ENCODE results near the gene SSH2. TPM values are rescaled to one million over a fixed set of nuclear protein-coding genes. Genes with fewer than 3 reads are reported as not detected.

Gene SSH2
- total and polyA plus RNA-seq, 2 donors (not counting 1 experiment from before 2014, with no cell fraction given): 51.5 to 183 TPM

GRCh38 chr17:29576214-29577000 is 353.6 kb downstream of the SSH2 start:
- no peak for DNase-seq
- TF ChIP-seq CTCF (IDR thresholded peaks at IDR 0.05): no peak
- no peak for TF ChIP-seq EZH2 (IDR thresholded peaks at IDR 0.05; ENCODE audit: borderline replicate concordance, insufficient read depth, low read depth, low read length, poor library complexity, severe bottlenecking)
- CTCF ChIA-PET: interaction anchor here (0.6 to 24.3 kb wide), 13 partner anchors 9 to 517 kb away, joined by 3 to 336 read pairs (median 4); partner anchors contain the start of genes ABHD15 and ANKRD13B
- Histone ChIP-seq H4K20me1 (ENCODE audit: control insufficient read depth, insufficient read depth, low read length, poor library complexity, severe bottlenecking) (peaks cover 48% of the 10 kb centered on the region), H3K4me1 (ENCODE audit: control insufficient read depth in 2 of 2, insufficient read depth in 2 of 2, low read length in 2 of 2) (peaks cover 9 to 24% of the 10 kb centered on the region in 2 donors), H2AFZ (ENCODE audit: insufficient read depth, low read depth, low read length, poor library complexity, severe bottlenecking) (no peak overlapping the region), H3K9me3 (ENCODE audit: control extremely low read depth in 1 of 3, control insufficient read depth in 2 of 3, insufficient read depth in 1 of 3, low read length in 2 of 3) (no peaks in the 10 kb centered on the region), H3K9ac (ENCODE audit: low read length) (no peak overlapping the region), H3K79me2 (ENCODE audit: control insufficient read depth, insufficient read depth, low read length) (peaks cover 23% of the 10 kb centered on the region), H3K27ac (ENCODE audit: low read length in 2 of 2) (no peak overlapping the region), H3K27me3 (replicated peaks in 1 of 4; ENCODE audit: control extremely low read depth in 1 of 4, control insufficient read depth in 3 of 4, insufficient read depth in 4 of 4, low read length in 3 of 4) (no peaks in the 10 kb centered on the region), H3K36me3 (replicated peaks in 1 of 2; ENCODE audit: control extremely low read depth in 1 of 2, control insufficient read depth in 1 of 2, extremely low read depth in 1 of 2, insufficient read depth in 2 of 2, low read length in 1 of 2) (peaks cover 0 to 66% of the 10 kb centered on the region in 2 experiments), H3K4me2 (replicated peaks; ENCODE audit: low read depth, low read length, poor library complexity, severe bottlenecking) (no peak overlapping the region), H3K4me3 (ENCODE audit: control extremely low read depth in 1 of 5, extremely low read depth in 1 of 5, insufficient read depth in 1 of 5, low read depth in 2 of 5, low read length in 4 of 5) (no peak overlapping the region)
- H3K27ac Mint-ChIP-seq: no peak overlapping the region
- ATAC-seq (ENCODE audit: low read depth): no peak
- H3K9me3 Mint-ChIP-seq (ENCODE audit: insufficient read depth): no peaks in the 10 kb centered on the region
- 96% methylated on average over 37 of the region's 37 CpGs for WGBS (ENCODE audit: insufficient coverage)
- no peaks in the 10 kb centered on the region for H3K27me3 Mint-ChIP-seq
- POLR2A ChIA-PET: no interaction called here
- intact Hi-C loops (cut with micrococcal nuclease): no loop called here
- H3K4me3 Mint-ChIP-seq: no peak overlapping the region
- H3K4me1 Mint-ChIP-seq: peaks cover 14% of the 10 kb centered on the region

Small RNA genes within 50 kb of the gene (small RNA-seq; reads per million reads assigned to genes)
- not detected for gene RF00156 (ENCODE audit: insufficient read length, low read depth, low replicate concordance)
- not detected for gene RF01210 (ENCODE audit: insufficient read length, low read depth, low replicate concordance)
- gene RNU6-920P (ENCODE audit: insufficient read length, low read depth, low replicate concordance): not detected

Other genes with a start within 250 kb of the SSH2 start
- 2.3 and 3.0 TPM in 2 replicates for gene EFCAB5, start 11.4 kb upstream of the SSH2 start, total RNA-seq
- gene EFCAB5, start 11.4 kb upstream of the SSH2 start, polyA plus RNA-seq: 0.54 and 1.2 TPM in 2 replicates
- gene NSRP1, start 186.6 kb upstream of the SSH2 start, total RNA-seq: 41.0 and 46.2 TPM in 2 replicates
- 11.2 and 17.8 TPM in 2 replicates for gene NSRP1, start 186.6 kb upstream of the SSH2 start, polyA plus RNA-seq

Data from B cell (primary cell).